H1 (cell line): ENCODE results near the gene EIF3B. TPM values are rescaled to one million over a fixed set of nuclear protein-coding genes. Genes with fewer than 3 reads are reported as not detected.
A peak's percentile ranks its signal among the peaks of the same experiment; 100 is the strongest.

Experiments
- CTCF ChIA-PET: fragments of 300-600 bp; sonication (Branson Sonifier 250); formaldehyde crosslinking; loops from one replicate; lab custom pipeline; 2021; ENCODE audit not compliant: partially characterized antibody; lab: Charles Lee
- POLR2A ChIA-PET: fragments of 300-600 bp; sonication (Branson Sonifier 250); formaldehyde crosslinking; loops from one replicate; lab custom pipeline; 2021; ENCODE audit warnings: inconsistent platforms; ENCODE audit not compliant: partially characterized antibody; lab: Charles Lee
- DNase-seq, 2 experiments: peaks; one replicate each; pipeline versions ENCODE4 v3.0.0 to v3.0.0-alpha.2; 2010 to 2022; ENCODE audit warnings: low spot score in 2 of 2, low read depth in 1 of 2, mixed read lengths in 1 of 2
- FAIRE-seq: peaks from 2 replicates; lab custom pipeline; 2011; peaks lifted over from hg19 to GRCh38; lab: Jason Lieb, UNC
- H2AFZ ChIP-seq: 2 replicates; pipeline ENCODE4 v1.8.1; 2012; ENCODE audit warnings: low read length, inconsistent platforms
- H2AK5ac ChIP-seq: 2 replicates; pipeline ENCODE4 v1.6.1; 2013; ENCODE audit warnings: low read depth, low read length
- H2BK120ac ChIP-seq: replicated peaks from 2 replicates; pipeline ENCODE3; 2013; ENCODE audit warnings: low read depth, low read length, inconsistent platforms
- H2BK12ac ChIP-seq: 2 replicates; pipeline ENCODE4 v1.6.1; 2013; ENCODE audit warnings: low read depth, low read length
- H2BK15ac ChIP-seq: 2 replicates; pipeline ENCODE4 v1.6.1; 2013; ENCODE audit warnings: low read length
- H2BK20ac ChIP-seq: 2 replicates; pipeline ENCODE4 v1.6.1; 2013; ENCODE audit warnings: low read length
- H2BK5ac ChIP-seq: 2 replicates; pipeline ENCODE4 v1.6.1; 2013; ENCODE audit warnings: low read depth, low read length
- H3K14ac ChIP-seq: 2 replicates; pipeline ENCODE4 v1.6.1; 2013; ENCODE audit warnings: inconsistent platforms; ENCODE audit not compliant: insufficient read length
- H3K18ac ChIP-seq: 2 replicates; pipeline ENCODE4 v1.6.1; 2013; ENCODE audit warnings: low read length; ENCODE audit errors: extremely low read depth
- H3K23ac ChIP-seq: 2 replicates; pipeline ENCODE4 v1.6.1; 2013; ENCODE audit warnings: inconsistent platforms; ENCODE audit not compliant: insufficient read length
- H3K23me2 ChIP-seq: 2 replicates; pipeline ENCODE4 v1.6.1; 2013; ENCODE audit warnings: low read depth, low read length
- H3K27ac ChIP-seq: 2 replicates; pipeline ENCODE4 v1.6.1; 2011; ENCODE audit warnings: low read depth, low read length, inconsistent platforms
- H3K27me3 ChIP-seq, 4 experiments: replicated peaks in 1 of 4; 1 replicate in 1 of 4; 2 replicates in 3 of 4; pipeline versions ENCODE4 v1.6.1 to v1.8.1; 2011 to 2013; ENCODE audit warnings: low read length in 3 of 4, mild to moderate bottlenecking in 3 of 4, inconsistent platforms in 2 of 4, mixed read lengths in 2 of 4, moderate library complexity in 1 of 4; ENCODE audit not compliant: control insufficient read depth in 3 of 4, insufficient read depth in 3 of 4; ENCODE audit errors: extremely low read depth in 1 of 4
- H3K36me3 ChIP-seq, 4 experiments: 2 replicates each; pipeline versions ENCODE4 v1.6.1 to v1.8.1; 2011 to 2013; ENCODE audit warnings: mild to moderate bottlenecking in 4 of 4, low read length in 3 of 4, moderate library complexity in 2 of 4, control low read depth in 1 of 4, inconsistent platforms in 1 of 4; ENCODE audit not compliant: insufficient read depth in 4 of 4, control insufficient read depth in 2 of 4
- H3K4ac ChIP-seq: replicated peaks from 2 replicates; pipeline ENCODE3; 2013; ENCODE audit warnings: low read length, low read depth, mixed read lengths, inconsistent platforms; ENCODE audit not compliant: insufficient read length
- H3K4me1 ChIP-seq, 4 experiments: replicated peaks in 1 of 4; 1 replicate in 1 of 4; 2 replicates in 3 of 4; pipeline versions ENCODE4 v1.6.1 to v1.8.1; 2011 to 2013; ENCODE audit warnings: low read length in 3 of 4, inconsistent platforms in 2 of 4, mixed read lengths in 1 of 4; ENCODE audit not compliant: insufficient read depth in 4 of 4, control insufficient read depth in 3 of 4
- H3K4me2 ChIP-seq, 2 experiments: 2 replicates each; pipeline versions ENCODE4 v1.6.1 to v1.8.1; 2011 to 2013; ENCODE audit warnings: low read depth in 2 of 2, low read length in 2 of 2, control low read depth in 1 of 2, inconsistent platforms in 1 of 2, mild to moderate bottlenecking in 1 of 2; ENCODE audit not compliant: insufficient read depth in 1 of 2
- H3K4me3 ChIP-seq, 4 experiments: fragments of 200-600, 300-600 bp in 1 of 4; sonication (generic), shearing (Covaris generic), sonication (Bioruptor Twin) in 1 of 4; 2 replicates each; pipeline versions ENCODE4 v1.5.1 to v1.8.1; 2011 to 2016; ENCODE audit warnings: low read length in 4 of 4, low read depth in 3 of 4, control low read depth in 2 of 4, inconsistent platforms in 2 of 4, mild to moderate bottlenecking in 2 of 4, mixed read lengths in 1 of 4, moderate library complexity in 1 of 4; ENCODE audit not compliant: insufficient read depth in 2 of 4; ENCODE audit errors: extremely low read depth in 1 of 4
- H3K56ac ChIP-seq: replicated peaks from 2 replicates; pipeline ENCODE3; 2013; ENCODE audit warnings: low read depth, mild to moderate bottlenecking, mixed read lengths, low read length, inconsistent platforms; ENCODE audit not compliant: insufficient read length
- H3K79me1 ChIP-seq: 2 replicates; pipeline ENCODE4 v1.6.1; 2013; ENCODE audit warnings: low read depth, low read length, control low read depth
- H3K79me2 ChIP-seq, 2 experiments: 2 replicates each; pipeline versions ENCODE4 v1.6.1 to v1.8.1; 2012 to 2013; ENCODE audit warnings: low read length in 2 of 2, mild to moderate bottlenecking in 2 of 2, inconsistent platforms in 1 of 2; ENCODE audit not compliant: insufficient read depth in 2 of 2, control insufficient read depth in 1 of 2
- H3K9ac ChIP-seq, 4 experiments: replicated peaks in 1 of 4; 1 replicate in 1 of 4; 2 replicates in 3 of 4; pipeline versions ENCODE4 v1.6.1 to v1.8.1; 2011 to 2013; ENCODE audit warnings: low read depth in 3 of 4, low read length in 3 of 4, control low read depth in 2 of 4, mild to moderate bottlenecking in 2 of 4, moderate library complexity in 2 of 4, inconsistent platforms in 1 of 4; ENCODE audit errors: extremely low read depth in 1 of 4
- H3K9me3 ChIP-seq, 2 experiments: 2 replicates each; pipeline versions ENCODE4 v1.6.1 to v1.8.1; 2012 to 2013; ENCODE audit warnings: mild to moderate bottlenecking in 2 of 2, moderate library complexity in 2 of 2, control low read depth in 1 of 2, inconsistent platforms in 1 of 2, low read depth in 1 of 2, low read length in 1 of 2, mixed read lengths in 1 of 2; ENCODE audit not compliant: insufficient read depth in 2 of 2
- H4K20me1 ChIP-seq, 2 experiments: replicated peaks in 1 of 2; 2 replicates each; pipeline versions ENCODE3 to v1.8.1; 2011 to 2013; ENCODE audit warnings: inconsistent platforms in 2 of 2, low read length in 2 of 2, mild to moderate bottlenecking in 1 of 2; ENCODE audit not compliant: insufficient read depth in 2 of 2, control insufficient read depth in 1 of 2
- H4K5ac ChIP-seq: 2 replicates; pipeline ENCODE4 v1.6.1; 2013; ENCODE audit warnings: low read length, low read depth, mixed read lengths, inconsistent platforms; ENCODE audit not compliant: insufficient read length
- H4K8ac ChIP-seq: 2 replicates; pipeline ENCODE4 v1.8.0; 2013; ENCODE audit warnings: mild to moderate bottlenecking, moderate library complexity, low read length, inconsistent platforms; ENCODE audit not compliant: insufficient read depth; ENCODE audit errors: extremely low read depth
- H4K91ac ChIP-seq: replicated peaks from 2 replicates; pipeline ENCODE3; 2013; ENCODE audit warnings: low read length, mixed read lengths, inconsistent platforms; ENCODE audit not compliant: insufficient read length
- EP300 ChIP-seq, 2 experiments: IDR thresholded peaks; 1 replicate in 1 of 2; 2 replicates in 1 of 2; pipeline ENCODE4 v1.6.1; 2011 to 2012; ENCODE audit warnings: low read depth in 2 of 2, low read length in 2 of 2, mild to moderate bottlenecking in 2 of 2, borderline replicate concordance in 1 of 2, inconsistent platforms in 1 of 2, moderate library complexity in 1 of 2
- POLR2A ChIP-seq, 2 experiments: IDR thresholded peaks; 1 replicate in 1 of 2; 2 replicates in 1 of 2; pipeline ENCODE4 v1.6.1; 2011; ENCODE audit warnings: low read depth in 2 of 2, low read length in 2 of 2, mild to moderate bottlenecking in 2 of 2; ENCODE audit errors: control extremely low read depth in 1 of 2
- SAP30 ChIP-seq: fragments of 300-600 bp; sonication (generic); IDR thresholded peaks from 2 replicates; pipeline ENCODE4 v1.7.1; 2012; ENCODE audit warnings: low read length, moderate library complexity, mild to moderate bottlenecking, inconsistent platforms; ENCODE audit not compliant: insufficient read depth, insufficient replicate concordance
- SIN3A ChIP-seq, 2 experiments: IDR thresholded peaks in 1 of 2; conservative IDR thresholded peaks in 1 of 2; 2 replicates each; pipeline ENCODE4 v1.6.1; 2011 to 2012; ENCODE audit warnings: low read length in 2 of 2, improper control_type of control experiment in 1 of 2, low read depth in 1 of 2, mild to moderate bottlenecking in 1 of 2
- YY1 ChIP-seq: IDR thresholded peaks from 2 replicates; pipeline ENCODE4 v1.6.1; 2011; ENCODE audit warnings: low read depth, mild to moderate bottlenecking, low read length
- WGBS, 2 experiments: shearing (Covaris generic) in 1 of 2; methylation state at CpG; one replicate each; pipeline versions ENCODE4 v1.1.6 to v1.1.7; 2013 to 2015; ENCODE audit warnings: low lambda C conversion rate in 2 of 2, mixed read lengths in 2 of 2, inconsistent platforms in 1 of 2, low coverage in 1 of 2, missing lambda C conversion rate in 1 of 2; ENCODE audit not compliant: insufficient replicate concordance in 2 of 2, insufficient coverage in 1 of 2, insufficient read length in 1 of 2; ENCODE audit errors: extremely low coverage in 1 of 2, missing lambda C conversion rate in 1 of 2; 5-methylcytosine and 5-hydroxymethylcytosine counted together
- polyA plus RNA-seq, 7 experiments: library from polyadenylated mRNA; depleted of rRNA in 3 of 7; stranded (reverse) in 5 of 7; unstranded in 2 of 7; fragments of >200 nt in 5 of 7; fragments of 200-250 nt in 2 of 7; gene quantifications; 1 replicate in 5 of 7; 2 replicates in 1 of 7; 4 replicates in 1 of 7; pipeline versions ENCODE4 v1.2.1 to v1.2.3, GENCODE V29; 2011 to 2013; ENCODE audit warnings: missing spikeins in 2 of 7, mixed read lengths in 2 of 7
- total RNA-seq: library from RNA; stranded (reverse); fragmentation: NEBNext Ultra II Directional; extraction: Animal tissue kit (Norgen Biotek cat#: 25700); gene quantifications from 2 replicates; pipeline ENCODE4 v1.2.1, GENCODE V29; 2021

The EIF3B gene
- total and polyA plus RNA-seq, 2 of the 8 experiments (the other 6 are each of a cell fraction or from before 2014, with no cell fraction given): 167 to 316 TPM

DNA sequence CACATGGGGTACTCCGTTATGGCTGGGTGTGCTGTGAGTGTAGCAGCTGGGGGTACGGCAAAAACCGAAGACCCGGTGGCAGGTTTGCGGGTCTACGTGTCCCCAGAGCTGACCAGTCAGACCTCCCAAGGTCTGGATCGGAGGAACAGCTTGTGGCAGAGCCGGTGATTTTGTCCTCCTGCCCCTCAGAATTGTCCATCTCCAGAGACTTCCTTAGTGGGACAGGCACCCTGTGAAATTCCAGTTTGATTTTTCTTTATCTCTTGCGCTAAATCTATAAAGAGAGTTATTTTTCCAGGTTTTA is 1.0 kb downstream of the EIF3B start:
- Histone ChIP-seq H3K79me2 (peaks cover 50 to 89% of the 10 kb centered on the region in 2 experiments), H3K79me1 (peaks cover 6% of the 10 kb centered on the region; the same call in 1 of the 2 replicates), H3K23me2 (peaks cover 8% of the 10 kb centered on the region), H3K4me2 (peak overlapping the region; percentile 60 to 69), H3K14ac (no peak overlapping the region), H2BK15ac (no peak overlapping the region), H3K4me3 (peak overlapping the region; percentile 93 to 100 (median 96)), H3K18ac (no peak overlapping the region), H3K27me3 (no peaks in the 10 kb centered on the region), H2AFZ (no peak overlapping the region), H3K23ac (no peak overlapping the region), H2BK20ac (no peak overlapping the region), H3K4me1 (peaks cover 0 to 1% (median 0%) of the 10 kb centered on the region in 4 experiments; a peak in 4 of 7 replicates), H4K5ac (peak overlapping the region; percentile 61), H4K91ac (peak overlapping the region; percentile 87), H3K56ac (peak overlapping the region; percentile 47), H3K4ac (no peak overlapping the region), H4K20me1 (peaks cover 18 to 29% of the 10 kb centered on the region in 2 experiments), H4K8ac (peak overlapping the region; percentile 99), H2BK120ac (no peak overlapping the region), H2AK5ac (no peak overlapping the region), H2BK5ac (no peak overlapping the region), H3K9ac (peak overlapping the region; percentile 83 to 99 (median 99)), H3K27ac (0 out of 2 replicates have a peak overlapping the region, but pooled peaks have one; percentile 100), H3K9me3 (no peaks in the 10 kb centered on the region), H3K36me3 (peaks cover 5 to 23% (median 11%) of the 10 kb centered on the region in 4 experiments), H2BK12ac (no peak overlapping the region)
- DNase-seq (no peak), FAIRE-seq (no peak)
- POLR2A ChIA-PET: interaction anchor here (0.6 to 3.5 kb wide), 27 partner anchors 13 to 247 kb away, joined by 3 to 69 read pairs (median 4); partner anchors contain the start of genes MAD1L1 and SNX8
- CTCF ChIA-PET: interaction anchor here (0.8 to 1.4 kb wide), 6 partner anchors 9 to 115 kb away, joined by 3 to 4 read pairs (median 3); no protein-coding TSS in a partner anchor
- 6% methylated on average over 9 of the region's 9 CpGs; no CpG with 5 or more reads in 1 of the 2 experiments for WGBS, 2 experiments
- TF ChIP-seq SAP30: peak; percentile 12
- no peak for TF ChIP-seq EP300 (IDR thresholded peaks at IDR 0.05; ENCODE audit: borderline replicate concordance in 1 of 2, low read depth in 2 of 2, low read length in 2 of 2)
- 0 out of 4 replicates have a peak, but pooled peaks of 1 of the 2 experiments have one; percentile 79 for TF ChIP-seq SIN3A (conservative IDR thresholded peaks at IDR 0.05 in 1 of 2, IDR thresholded peaks at IDR 0.05 in 1 of 2; ENCODE audit: low read depth in 1 of 2, low read length in 2 of 2)
- TF ChIP-seq YY1: no peak
- TF ChIP-seq POLR2A (IDR thresholded peaks at IDR 0.05; ENCODE audit: control extremely low read depth in 1 of 2, low read depth in 2 of 2, low read length in 2 of 2): no peak; a peak in 1 of 3 replicates
